GM23248 (cell line): ENCODE data around the gene SGCE.

ENCODE experiments used
- EZH2 ChIP-seq: fragments of 200-600 bp; sonication (generic); IDR thresholded peaks from 2 replicates; pipeline ENCODE4 v1.6.1; 2018; ENCODE audit warnings: antibody characterized with exemption, mild to moderate bottlenecking; ENCODE audit not compliant: insufficient read depth, poor library complexity, severe bottlenecking
- EZH2phosphoT487 ChIP-seq: fragments of 200-600 bp; sonication (generic); IDR thresholded peaks from 2 replicates; pipeline ENCODE4 v1.6.1; 2018; ENCODE audit warnings: antibody characterized with exemption, moderate library complexity, mild to moderate bottlenecking, low read depth; ENCODE audit not compliant: insufficient read depth

- no peak for TF ChIP-seq EZH2phosphoT487
- no peak for TF ChIP-seq EZH2
These were observed 46.4 kb downstream of the SGCE start for GRCh38 chr7:94609561-94609960.
